Tibial nerve (tissue), 4 donors: ENCODE data around the gene TANC1.

Experiments used
- EP300 ChIP-seq, 2 donors: sonication (generic); formaldehyde crosslinking; IDR thresholded peaks; one replicate each; pipeline ENCODE4 v1.6.1; 2017; ENCODE audit warnings: antibody characterized with exemption in 2 of 2, mild to moderate bottlenecking in 1 of 2
- POLR2A ChIP-seq, 2 donors: fragments of 450-650 bp; IDR thresholded peaks; one replicate each; pipeline ENCODE4 v1.6.1; 2017; ENCODE audit warnings: antibody characterized with exemption in 2 of 2, mild to moderate bottlenecking in 2 of 2, moderate library complexity in 2 of 2
- TF ChIP-seq, protein P1 (sequence below), 5 experiments: fragments of 200-600 bp in 3 of 5; fragments of 450-650 bp in 2 of 5; sonication (generic) in 3 of 5; IDR thresholded peaks; one replicate each; pipeline ENCODE4 v1.5.1; 2016 to 2019; ENCODE audit warnings: antibody characterized with exemption in 5 of 5, mild to moderate bottlenecking in 3 of 5, moderate library complexity in 2 of 5

DNA sequence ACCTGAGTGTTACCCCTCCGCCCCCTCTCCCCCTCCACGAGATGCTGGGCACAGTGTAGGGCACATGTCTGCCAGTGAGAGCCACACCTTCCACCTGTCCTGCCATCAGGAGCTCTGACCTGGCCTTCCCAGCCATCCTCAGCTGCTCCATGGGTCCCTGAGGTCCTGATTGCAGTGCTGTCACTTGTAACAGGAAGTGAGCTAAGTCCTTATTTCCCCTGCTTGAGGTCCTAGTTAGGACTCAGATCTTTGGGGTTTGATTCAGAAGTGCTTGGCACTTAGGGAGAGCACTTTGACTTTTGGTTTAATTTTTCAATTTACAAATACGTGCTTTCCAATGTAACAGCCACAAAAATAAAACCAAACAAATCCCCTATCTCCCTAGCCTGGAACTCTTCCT, 192.5 kb downstream of the TANC1 start:
- TF ChIP-seq, protein P1, sequence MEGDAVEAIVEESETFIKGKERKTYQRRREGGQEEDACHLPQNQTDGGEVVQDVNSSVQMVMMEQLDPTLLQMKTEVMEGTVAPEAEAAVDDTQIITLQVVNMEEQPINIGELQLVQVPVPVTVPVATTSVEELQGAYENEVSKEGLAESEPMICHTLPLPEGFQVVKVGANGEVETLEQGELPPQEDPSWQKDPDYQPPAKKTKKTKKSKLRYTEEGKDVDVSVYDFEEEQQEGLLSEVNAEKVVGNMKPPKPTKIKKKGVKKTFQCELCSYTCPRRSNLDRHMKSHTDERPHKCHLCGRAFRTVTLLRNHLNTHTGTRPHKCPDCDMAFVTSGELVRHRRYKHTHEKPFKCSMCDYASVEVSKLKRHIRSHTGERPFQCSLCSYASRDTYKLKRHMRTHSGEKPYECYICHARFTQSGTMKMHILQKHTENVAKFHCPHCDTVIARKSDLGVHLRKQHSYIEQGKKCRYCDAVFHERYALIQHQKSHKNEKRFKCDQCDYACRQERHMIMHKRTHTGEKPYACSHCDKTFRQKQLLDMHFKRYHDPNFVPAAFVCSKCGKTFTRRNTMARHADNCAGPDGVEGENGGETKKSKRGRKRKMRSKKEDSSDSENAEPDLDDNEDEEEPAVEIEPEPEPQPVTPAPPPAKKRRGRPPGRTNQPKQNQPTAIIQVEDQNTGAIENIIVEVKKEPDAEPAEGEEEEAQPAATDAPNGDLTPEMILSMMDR (IDR thresholded peaks at IDR 0.05): no peak
- TF ChIP-seq EP300 (IDR thresholded peaks at IDR 0.05) (no peak), POLR2A (IDR thresholded peaks at IDR 0.05) (no peak)
